GM10847 (cell line): ENCODE measurements around the gene SUSD4.

Experiments used
- POLR2A ChIP-seq: IDR thresholded peaks from 2 replicates; pipeline ENCODE4 v1.6.1; 2011; ENCODE audit not compliant: insufficient read length; ENCODE audit errors: extremely low read depth

SUSD4 gene

DNA sequence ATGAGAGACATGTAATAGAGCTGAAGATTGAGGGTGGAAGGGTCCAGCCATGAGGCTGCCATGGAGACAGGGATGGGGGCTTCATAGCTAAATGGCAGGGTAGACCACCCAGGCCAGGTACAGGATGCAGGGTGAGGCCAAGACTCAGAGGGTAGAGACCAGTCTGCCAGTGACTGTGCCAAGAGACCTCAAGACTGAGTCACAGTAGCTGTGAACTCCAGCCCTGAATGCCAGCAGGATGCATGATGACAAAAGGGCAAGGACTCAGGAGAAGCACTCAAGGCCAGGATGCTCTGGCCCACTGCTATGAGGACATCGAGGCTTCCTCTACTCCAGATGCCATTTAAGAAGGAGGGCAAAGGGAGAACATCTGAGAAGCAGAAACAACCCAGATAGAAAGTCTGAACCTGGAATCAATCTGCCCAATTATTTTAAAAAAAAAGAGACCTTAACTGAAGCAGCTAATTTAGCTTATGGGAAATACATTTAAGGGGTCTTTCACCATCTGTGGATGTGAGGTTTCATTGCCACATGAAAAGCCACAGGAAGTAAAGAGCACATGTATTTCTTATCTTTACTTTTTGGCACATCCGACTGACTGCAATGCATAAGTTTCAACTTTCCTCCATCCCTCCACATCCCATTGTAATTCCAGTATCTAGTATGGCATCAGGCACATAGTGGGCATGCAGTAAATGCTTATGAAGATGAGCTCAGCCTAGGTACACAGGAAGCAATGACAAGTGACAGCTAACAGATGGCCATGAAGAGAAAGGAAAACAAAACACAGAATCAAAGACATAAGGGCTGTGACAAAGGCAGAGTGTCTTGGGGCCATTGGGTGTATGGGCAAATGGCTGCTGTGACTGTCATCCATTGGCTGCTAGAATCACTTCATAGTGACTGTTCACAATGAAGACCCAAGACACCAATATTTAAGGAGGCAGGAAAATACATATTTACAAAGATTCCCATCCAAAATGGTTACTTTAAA, 40.2 kb downstream of the SUSD4 start:
- no peak for TF ChIP-seq POLR2A

DNA sequence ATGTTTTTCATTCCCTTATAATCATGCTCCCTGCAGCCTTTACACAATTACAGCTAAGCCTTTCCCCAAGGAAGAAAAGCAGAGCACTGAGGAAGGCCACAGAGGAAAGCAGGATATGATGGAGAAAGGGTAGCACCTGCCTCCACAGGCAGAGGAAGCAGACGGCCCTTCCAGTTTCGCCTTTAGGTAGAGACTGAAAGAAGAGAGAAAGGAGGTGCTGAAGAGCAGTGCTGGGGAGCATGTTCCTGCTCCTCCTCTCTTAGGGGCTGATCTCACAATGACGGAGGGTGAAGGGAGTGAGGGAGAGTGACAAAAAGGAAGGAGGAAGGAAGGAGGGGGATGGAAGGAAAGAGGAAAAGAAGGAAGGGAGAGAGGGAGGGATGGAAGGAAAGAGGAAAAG, 41.1 kb downstream of the SUSD4 start:
- no peak for TF ChIP-seq POLR2A

DNA sequence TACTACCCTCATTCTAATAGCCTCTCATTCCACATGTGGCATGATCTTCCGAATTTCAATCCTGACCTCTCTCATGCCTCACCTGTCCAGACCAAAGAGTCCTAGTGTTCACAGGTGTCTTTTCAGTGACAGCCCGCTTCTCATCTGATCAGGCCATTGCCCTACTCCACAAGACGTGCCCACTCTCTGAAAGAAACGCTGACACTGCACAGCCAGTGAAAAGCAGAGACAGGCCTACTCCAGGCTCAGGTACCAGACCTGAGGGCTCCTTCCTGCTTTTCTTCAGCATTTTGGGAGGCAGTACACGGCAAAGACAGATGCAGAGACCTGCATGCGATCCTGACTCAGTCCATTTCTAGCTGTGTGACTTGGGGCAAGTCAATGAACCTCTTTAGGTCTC, 43.0 kb downstream of the SUSD4 start:
- no peak for TF ChIP-seq POLR2A

DNA sequence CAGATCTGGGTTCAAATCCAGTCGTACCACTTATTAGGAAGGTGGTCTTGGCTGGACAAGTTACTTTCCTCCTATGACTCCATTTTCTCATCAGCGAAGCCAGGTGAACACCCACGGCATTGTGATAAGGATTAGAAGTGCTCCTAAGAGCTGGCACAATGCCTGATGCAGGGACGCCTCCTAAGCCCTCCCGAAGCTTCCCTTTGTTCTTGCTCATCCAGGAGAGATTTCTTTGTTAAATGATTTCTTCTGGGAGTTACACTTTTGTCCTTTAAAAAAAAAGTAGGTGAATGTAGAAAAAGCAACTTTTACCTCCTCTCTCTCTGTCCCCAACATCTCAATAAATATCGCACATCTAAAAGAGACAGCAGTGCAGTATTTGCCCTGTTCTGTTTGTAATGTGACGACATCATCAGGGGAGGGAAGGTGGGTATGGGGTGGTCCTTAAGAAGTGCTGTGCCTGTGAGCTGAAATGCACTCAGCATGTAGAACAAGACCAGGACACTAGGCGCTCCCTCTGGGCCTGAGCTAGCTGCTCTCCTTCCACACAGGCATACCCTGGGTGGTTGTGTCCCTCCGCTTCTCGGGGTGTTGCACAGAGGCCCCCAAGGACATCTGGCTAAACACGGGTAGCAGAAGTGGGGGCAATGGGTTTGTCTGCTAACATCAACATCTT, 43.9 kb downstream of the SUSD4 start:
- TF ChIP-seq POLR2A, result no peak

DNA sequence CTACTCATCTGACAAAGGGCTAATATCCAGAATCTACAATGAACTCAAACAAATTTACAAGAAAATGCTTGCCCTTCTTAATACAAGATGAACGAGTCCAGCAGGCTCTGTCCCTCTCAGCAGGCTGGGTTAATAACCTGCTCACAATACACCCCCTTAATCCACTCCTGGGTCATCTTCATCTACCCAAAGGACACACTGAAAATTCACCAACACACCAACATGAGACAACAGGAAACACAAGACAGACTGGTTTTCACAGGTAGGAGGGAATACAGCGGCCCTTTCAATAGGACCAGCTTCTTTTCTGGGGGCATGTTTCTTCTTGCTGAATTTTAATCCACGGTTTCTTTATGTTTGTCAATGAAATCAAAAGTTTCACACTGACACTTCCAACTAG, 44.6 kb downstream of the SUSD4 start:
- TF ChIP-seq POLR2A, result no peak

DNA sequence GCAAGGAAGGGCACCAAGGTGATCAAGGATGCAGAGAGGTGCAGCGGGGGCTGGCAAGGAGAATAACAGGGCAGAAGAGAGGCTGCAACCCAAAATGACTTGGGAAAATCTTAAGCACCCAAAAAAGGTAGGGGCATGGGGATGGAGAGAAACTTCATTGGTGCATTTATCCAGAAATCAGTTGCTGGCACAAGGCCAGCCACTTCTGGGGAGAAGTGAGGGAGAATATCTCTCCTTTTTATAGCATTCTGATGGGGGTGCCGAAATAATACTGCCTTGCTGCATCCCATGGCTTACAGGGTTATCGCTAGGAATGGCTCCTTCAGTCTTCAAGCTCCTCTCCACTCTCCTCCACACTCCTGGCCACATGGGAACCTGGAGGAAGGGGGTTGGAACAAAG, 47.9 kb downstream of the SUSD4 start:
- no peak for TF ChIP-seq POLR2A

DNA sequence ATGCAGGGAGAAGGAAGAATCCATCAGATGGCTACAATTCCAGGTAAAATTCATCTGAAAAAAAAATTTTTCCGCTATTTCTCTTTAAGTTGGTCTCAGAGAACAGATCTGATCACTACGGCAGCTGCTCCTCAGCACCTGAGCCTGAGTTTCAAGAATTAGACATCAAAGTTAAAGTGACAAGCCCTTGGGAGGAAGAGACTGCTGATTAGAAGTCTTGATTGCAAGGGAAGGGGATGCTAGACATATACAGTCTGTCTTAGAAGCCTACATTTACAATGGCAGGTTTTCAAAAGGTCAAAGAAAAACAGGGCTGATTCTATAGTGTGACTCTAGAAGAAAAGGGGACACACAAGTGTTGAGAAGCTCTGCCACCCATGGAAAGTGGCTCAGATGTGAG, 48.3 kb downstream of the SUSD4 start:
- TF ChIP-seq POLR2A, result no peak

DNA sequence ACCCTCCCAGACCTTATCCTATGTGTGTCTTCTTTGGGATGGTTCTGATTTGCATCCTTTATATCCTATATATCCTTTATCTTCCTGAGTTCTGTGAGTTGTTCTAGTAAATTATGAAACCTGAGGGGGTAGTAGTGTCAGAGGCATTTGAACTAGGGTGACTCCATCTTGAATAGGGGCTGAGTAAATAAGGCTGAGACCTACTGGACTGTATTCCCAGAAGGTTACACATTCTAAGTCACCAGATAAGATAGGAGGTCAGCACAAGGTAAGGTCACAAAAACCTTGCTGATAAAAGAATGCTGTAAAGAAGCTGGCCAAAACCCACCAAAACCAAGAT, 50.6 kb downstream of the SUSD4 start:
- TF ChIP-seq POLR2A, result no peak

DNA sequence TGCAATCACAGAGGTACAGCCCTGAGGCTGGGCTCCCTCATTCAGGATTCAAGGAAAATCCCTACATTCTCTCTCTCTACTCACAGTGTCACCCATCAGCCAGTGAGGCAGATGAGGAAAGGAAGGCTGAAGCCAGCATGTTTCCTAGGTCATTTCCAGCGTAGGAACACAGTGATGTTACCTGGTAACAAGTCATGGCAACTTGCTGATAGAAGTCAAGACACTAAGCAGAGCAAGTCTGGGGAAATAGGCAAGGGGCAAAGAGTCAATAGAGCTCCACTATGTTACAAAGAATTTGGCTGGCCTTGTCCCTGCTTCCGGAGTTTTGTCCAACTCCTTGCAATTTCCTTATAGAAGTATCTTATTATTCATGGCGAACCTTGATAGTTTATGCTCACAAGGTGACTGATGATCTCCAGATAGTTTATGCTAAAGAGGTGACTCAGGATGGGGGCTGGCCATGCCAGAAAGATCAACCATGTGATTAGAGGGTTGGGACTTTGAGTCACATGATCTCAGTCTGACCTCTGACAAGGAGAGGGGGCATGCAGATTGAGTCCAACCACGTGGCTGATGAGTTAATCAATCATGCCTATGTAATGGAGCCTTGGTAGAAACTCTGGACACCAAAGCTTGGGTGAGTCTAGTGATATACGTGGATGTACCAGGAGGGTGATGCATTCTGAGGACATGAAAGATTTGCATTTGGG, 51.1 kb downstream of the SUSD4 start:
- no peak for TF ChIP-seq POLR2A

DNA sequence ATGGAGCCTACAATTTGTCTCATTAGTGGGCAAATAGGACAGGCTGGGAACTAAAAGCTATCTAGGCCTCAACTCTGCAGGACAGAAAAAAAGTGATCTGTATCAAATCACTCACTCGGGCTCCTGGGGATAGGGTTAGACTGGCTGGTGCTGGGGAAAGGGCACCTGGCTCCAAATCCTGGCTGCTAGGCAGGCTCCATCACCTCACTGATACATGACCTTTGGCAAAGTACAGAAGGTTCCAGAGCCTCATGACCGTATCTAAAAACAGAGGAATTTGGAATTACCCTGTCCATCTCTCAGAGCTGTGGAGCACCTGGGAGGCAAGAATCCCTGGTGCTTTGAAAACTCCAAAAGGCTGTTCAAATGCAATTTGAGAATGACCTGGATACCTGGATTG, 51.7 kb downstream of the SUSD4 start:
- TF ChIP-seq POLR2A, result no peak

DNA sequence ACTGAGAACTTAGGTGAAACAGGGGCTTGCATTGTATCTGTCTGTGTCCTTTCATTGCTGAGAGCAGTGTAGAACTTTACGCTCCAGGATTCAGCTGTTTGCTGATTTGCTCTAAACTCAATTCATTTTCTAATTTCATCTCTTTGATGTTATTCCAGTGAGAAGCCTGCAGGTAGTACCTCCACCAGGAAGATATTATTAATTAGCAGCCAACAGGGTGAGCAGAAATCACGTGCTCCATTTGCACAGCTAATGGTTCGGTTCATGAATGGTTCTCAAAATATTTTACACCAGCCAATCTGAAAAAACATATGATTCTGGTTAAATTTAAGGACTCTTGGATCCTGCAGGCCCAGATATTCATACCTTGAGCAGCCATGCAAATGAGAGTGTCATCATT, 52.1 kb downstream of the SUSD4 start:
- no peak for TF ChIP-seq POLR2A

DNA sequence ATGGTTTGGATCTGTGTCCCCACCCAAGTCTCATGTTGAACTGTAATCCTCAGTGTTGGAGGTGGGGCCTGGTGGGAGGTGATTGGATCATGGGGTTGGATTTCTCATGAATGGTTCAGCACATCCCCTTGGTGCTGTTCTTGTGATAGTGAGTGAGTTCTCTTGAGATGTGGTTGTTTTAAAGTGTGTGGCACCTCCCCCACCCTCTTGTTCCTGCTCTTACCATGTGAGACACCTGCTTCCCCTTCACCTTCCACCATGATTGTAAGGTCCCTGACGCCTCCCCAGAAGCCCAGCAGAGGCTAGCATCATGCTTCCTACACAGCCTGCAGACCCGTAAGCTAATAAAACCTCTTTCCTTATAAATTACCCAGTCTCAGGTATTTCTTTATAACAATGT, 55.8 kb downstream of the SUSD4 start:
- TF ChIP-seq POLR2A, result no peak

DNA sequence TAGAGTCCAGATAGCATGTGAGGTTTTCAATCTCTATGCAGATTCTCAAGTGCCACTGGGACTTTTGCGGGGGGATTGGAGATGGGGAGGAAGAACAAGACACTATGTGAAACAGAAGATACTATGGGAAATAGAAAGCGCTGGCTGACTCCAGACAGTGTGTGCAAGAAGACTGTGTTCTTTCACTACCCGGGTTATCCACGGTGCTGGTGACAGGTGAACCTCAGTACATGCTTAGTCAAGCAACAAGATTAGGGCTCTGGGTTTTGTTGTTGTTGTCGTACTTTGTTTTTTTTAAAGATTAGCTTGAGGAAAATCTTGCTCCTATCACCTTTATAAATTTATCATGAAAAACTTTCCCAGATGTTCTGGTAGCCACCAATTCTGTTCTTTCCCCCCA, 56.4 kb downstream of the SUSD4 start:
- TF ChIP-seq POLR2A, result no peak

DNA sequence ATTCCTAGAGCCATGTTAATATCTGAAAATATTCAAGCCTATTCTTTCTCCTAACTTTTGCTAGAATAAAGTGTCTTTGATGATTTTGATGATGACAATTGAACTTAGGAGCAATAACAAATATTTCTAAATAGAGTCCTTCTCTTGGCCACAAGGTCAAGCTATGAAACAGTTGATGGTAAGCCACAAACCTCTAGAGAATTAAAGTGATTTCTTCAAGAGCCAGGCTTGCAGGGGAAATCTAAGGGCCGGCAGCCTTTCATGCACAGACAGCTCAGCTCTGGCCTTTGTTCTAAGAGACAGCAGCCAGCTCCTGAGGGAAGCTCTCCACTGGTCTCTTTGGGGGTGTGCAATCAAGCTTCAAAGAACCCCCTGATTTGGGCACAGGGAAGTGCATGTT, 59.0 kb downstream of the SUSD4 start:
- no peak for TF ChIP-seq POLR2A

DNA sequence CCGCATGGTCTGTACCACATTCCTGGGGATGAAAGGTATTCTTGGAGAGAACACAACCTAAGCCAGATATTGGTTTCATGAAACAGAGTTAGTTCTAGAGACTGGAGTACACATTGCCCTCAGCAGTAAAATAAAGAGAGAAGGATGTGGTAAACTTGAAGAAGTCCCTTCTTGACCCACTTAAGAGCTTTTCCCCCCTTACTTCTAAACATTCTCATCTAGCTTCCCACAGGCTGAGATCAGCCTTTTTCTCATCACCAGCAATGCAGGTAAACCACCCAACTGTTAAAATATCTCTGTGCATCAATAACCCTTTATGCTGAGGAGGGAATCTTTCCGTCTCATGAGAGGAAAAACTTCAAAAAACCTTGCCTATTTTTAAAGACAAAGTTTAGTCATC, 62.6 kb downstream of the SUSD4 start:
- TF ChIP-seq POLR2A, result no peak

DNA sequence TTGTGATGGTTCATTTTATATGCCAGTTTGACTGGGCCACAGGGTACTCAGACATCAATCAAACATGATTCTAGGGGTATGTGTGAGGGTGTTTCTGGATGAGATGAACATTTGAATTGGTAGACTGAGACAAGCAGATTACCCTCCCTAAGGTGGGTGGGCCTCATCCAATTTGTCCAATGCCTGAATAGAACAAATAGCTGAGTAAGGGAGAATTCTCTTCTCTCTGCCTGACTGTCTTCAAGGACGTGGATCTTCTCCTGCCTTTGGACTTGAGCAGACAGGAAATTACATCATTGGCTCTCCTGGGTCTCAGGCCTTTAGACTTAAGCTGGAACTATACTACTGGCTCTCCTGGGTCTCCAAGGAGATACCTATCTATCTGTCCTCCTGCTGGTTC, 64.4 kb downstream of the SUSD4 start:
- TF ChIP-seq POLR2A, result no peak

DNA sequence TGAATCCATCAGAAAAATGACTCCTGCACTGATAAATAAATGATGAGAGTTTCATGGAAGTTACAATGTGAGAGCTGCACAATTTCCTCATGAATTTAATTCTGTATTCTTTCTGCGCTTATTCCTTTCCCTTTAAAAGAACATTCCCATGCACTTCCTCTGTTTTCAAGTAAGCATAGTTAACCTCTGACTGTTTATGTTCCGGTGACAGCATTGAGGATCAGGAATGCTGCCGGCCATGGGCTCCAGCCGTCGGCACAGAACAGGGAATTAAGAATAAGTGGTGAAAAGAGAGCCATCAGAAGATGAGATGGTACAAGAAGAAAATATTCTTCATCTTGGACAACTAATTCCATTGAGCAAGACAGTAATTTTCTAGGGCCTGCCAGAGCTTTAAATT, 65.3 kb downstream of the SUSD4 start:
- TF ChIP-seq POLR2A, result no peak

DNA sequence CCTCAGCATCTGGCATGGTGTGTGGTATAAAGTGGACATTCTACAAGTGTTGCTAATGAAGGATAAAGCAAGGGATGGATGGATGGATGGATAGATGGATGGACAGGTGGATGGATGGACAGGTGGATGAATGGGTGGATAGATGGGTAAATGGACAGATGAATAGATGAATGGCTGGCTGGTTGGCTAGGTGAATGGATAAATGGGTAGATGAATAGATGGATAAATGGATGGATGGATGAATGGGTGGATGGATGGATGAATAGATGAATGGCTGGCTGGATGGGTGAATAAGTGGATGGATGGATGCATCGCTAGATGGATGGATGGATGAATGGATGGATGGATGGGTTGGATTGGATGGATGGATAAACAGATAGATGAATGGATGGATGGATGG, 66.2 kb downstream of the SUSD4 start:
- TF ChIP-seq POLR2A, result no peak
